Esophagus (tissue), 2 donors: ENCODE measurements around the gene YBX1. TPM values are rescaled to one million over a fixed set of nuclear protein-coding genes. Genes with fewer than 3 reads are reported as not detected.

Experiments used
- H3K27ac ChIP-seq, 2 donors: one replicate each; pipeline ENCODE4 v1.5.1; 2013; ENCODE audit warnings: low read depth in 2 of 2, mild to moderate bottlenecking in 2 of 2, inconsistent platforms in 1 of 2, low read length in 1 of 2, moderate library complexity in 1 of 2
- H3K27me3 ChIP-seq, 2 donors: one replicate each; pipeline ENCODE4 v1.6.1; 2013; ENCODE audit warnings: low read length in 2 of 2, control low read depth in 1 of 2, mild to moderate bottlenecking in 1 of 2; ENCODE audit not compliant: insufficient read depth in 2 of 2, control insufficient read depth in 1 of 2
- H3K36me3 ChIP-seq, 2 donors: one replicate each; pipeline ENCODE4 v1.6.1; 2013; ENCODE audit warnings: low read length in 1 of 2; ENCODE audit not compliant: control insufficient read depth in 2 of 2, insufficient read depth in 2 of 2
- H3K4me1 ChIP-seq, 2 donors: one replicate each; pipeline ENCODE4 v1.6.1; 2013; ENCODE audit warnings: low read length in 1 of 2; ENCODE audit not compliant: control insufficient read depth in 2 of 2, insufficient read depth in 2 of 2
- H3K4me3 ChIP-seq, 2 donors: one replicate each; pipeline ENCODE4 v1.5.1; 2013; ENCODE audit warnings: low read length in 2 of 2, mild to moderate bottlenecking in 2 of 2, low read depth in 1 of 2, moderate library complexity in 1 of 2
- H3K9me3 ChIP-seq, 2 donors: one replicate each; pipeline ENCODE4 v1.6.1; 2013; ENCODE audit warnings: mild to moderate bottlenecking in 2 of 2, low read depth in 1 of 2, low read length in 1 of 2, moderate library complexity in 1 of 2; ENCODE audit not compliant: control insufficient read depth in 2 of 2, insufficient read depth in 1 of 2
- WGBS, 2 donors: extraction: QIAGEN DNeasy Blood & Tissue Kit; methylation state at CpG; one replicate each; pipeline ENCODE4 v1.1.7; 2013; 5-methylcytosine and 5-hydroxymethylcytosine counted together
- polyA plus RNA-seq, 2 donors: library from polyadenylated mRNA; stranded (reverse); fragments of 200-250 nt; gene quantifications; one replicate each; pipeline ENCODE4 v1.2.3, GENCODE V29; 2013
- donor health status: healthy with polysubstance abuse.
- donor health status: Bipolar disorder and iron deficiency.

The YBX1 gene
- polyA plus RNA-seq, 2 donors, result 381 to 428 TPM

DNA sequence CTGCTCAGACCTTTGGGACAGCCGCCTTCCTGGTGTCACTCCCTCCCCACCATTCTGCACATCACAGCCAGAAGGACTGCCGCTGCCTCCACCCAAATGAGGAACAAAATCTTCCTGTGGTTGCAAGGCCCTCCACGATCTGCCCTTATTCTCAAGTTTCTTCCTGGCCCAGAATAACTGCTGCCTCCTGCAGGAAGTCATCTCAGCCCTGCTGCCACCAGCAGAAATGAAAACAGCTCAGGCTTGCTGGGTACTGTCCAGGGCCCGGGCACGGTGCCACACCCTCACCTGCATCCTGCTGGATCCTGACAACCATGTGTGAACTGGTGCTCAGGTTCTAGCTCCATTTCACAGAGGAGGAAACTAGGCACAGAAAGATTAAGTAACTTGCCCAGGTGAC is 55.0 kb downstream of the YBX1 start:
- Histone ChIP-seq H3K36me3 (no peaks in the 10 kb centered on the region), H3K9me3 (no peaks in the 10 kb centered on the region), H3K27ac (no peak overlapping the region), H3K4me1 (peaks cover 4 to 25% of the 10 kb centered on the region in 2 donors), H3K27me3 (no peaks in the 10 kb centered on the region), H3K4me3 (no peak overlapping the region)
- WGBS, 2 donors, result 37 to 44% methylated on average over 5 of the region's 5 CpGs

- H3K9me3 ChIP-seq, result no peaks in the 10 kb centered on the region
- H3K36me3 ChIP-seq, result no peaks in the 10 kb centered on the region
- H3K27ac ChIP-seq, result no peak overlapping the region
- H3K4me3 ChIP-seq, result no peak overlapping the region
- 89 to 90% methylated on average over 21 of the region's 21 CpGs for WGBS, 2 donors
- H3K27me3 ChIP-seq, result no peaks in the 10 kb centered on the region
- H3K4me1 ChIP-seq, result peaks cover 4 to 25% of the 10 kb centered on the region in 2 donors
These were observed 55.9 kb downstream of the YBX1 start for GRCh38 chr1:42737986-42738677.

DNA sequence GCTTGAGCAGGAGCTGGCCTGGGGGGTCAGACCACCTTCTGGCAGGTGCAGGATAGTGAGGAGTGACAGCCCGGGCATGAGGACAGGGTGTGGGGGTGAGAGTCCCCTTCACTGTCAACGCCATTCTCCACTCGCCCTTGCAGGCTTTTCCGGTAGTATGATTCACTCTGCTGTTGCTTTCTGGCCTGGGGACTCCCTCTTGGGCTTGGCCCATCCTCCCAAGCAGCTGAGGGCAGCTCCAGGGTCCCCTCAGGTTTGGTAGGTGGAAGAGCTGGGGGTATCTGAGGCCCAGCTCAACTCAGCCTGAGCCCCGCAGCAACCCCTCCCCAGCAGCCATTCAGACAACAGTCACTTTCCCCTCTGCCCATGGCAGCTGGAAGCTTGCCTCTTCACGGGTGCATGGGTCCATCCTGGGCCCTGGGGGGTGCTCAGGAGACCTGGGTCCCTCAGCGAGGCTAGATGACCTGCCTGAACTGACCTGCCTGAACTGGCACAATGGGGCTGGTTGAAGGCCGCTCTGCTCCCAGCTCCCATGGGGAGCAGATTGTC is 56.5 kb downstream of the YBX1 start:
- WGBS, 2 donors, result 73 to 74% methylated on average over 7 to 8 of the region's 8 CpGs
- Histone ChIP-seq H3K36me3 (no peaks in the 10 kb centered on the region), H3K27me3 (no peaks in the 10 kb centered on the region), H3K27ac (no peak overlapping the region), H3K9me3 (no peaks in the 10 kb centered on the region), H3K4me3 (no peak overlapping the region), H3K4me1 (peaks cover 4 to 30% of the 10 kb centered on the region in 2 donors)

GRCh38 chr1:42739753-42740700 is 57.8 kb downstream of the YBX1 start, which contains the start of gene CLDN19:
TSS of gene CLDN19 (minus strand) at chr1:42740236. CDS start at chr1:42740063, 173 bp downstream.
- no peak within 1 kb of the TSS for H3K27ac ChIP-seq
- H3K4me1 ChIP-seq, result peaks cover 4 to 30% of the 10 kb centered on the region in 2 donors
- no peaks in the 10 kb centered on the region for H3K9me3 ChIP-seq
- 68 to 69% methylated on average over 24 to 27 of the region's 27 CpGs for WGBS, 2 donors
- no peak within 1 kb of the TSS for H3K4me3 ChIP-seq
- H3K36me3 ChIP-seq, result no peaks in the 10 kb centered on the region
- H3K27me3 ChIP-seq, result no peaks in the 10 kb centered on the region

DNA sequence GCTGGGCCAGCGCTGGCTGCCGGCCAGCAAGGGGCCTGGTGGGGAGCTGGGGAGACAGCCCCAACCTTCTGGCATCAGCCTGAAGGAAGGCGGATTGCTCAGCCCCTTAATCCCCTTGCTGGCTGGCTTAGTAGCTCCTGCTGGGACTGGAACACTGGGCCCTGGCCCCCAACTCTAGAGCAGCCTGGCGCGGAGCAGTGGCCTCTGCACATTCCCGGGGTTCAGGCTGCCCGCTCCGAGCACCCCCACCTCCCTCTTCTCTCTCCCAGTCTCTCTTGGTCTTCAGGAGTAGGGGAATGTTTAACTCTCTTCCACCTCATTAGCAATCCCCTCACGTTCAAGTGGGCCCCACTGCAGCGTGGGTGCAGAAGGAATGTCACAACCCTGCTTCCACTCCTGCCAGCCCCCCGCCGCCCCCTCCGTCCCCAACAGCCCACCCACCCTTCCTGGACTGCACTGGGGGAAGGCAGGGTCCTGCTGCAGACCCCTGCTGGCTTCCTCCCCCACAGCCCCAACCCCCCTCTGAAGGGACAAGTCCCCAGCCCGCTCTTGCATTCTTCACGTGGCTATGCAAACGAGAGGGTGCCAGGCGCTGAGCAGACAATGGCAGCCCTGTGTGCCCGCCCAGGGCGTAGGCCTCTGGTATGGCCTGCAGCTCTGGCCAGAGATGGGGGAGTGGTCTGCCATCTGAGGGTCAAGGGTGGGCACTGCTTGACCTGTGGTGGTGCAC is 58.8 kb downstream of the YBX1 start:
- no peak overlapping the region for H3K27ac ChIP-seq
- H3K4me3 ChIP-seq, result no peak overlapping the region
- H3K9me3 ChIP-seq, result no peaks in the 10 kb centered on the region
- H3K4me1 ChIP-seq, result peaks cover 4 to 30% of the 10 kb centered on the region in 2 donors
- H3K27me3 ChIP-seq, result no peaks in the 10 kb centered on the region
- WGBS, 2 donors, result 70 to 71% methylated on average over 18 to 19 of the region's 19 CpGs
- no peaks in the 10 kb centered on the region for H3K36me3 ChIP-seq

- Histone ChIP-seq H3K4me3 (no peak overlapping the region), H3K4me1 (peaks cover 4 to 24% of the 10 kb centered on the region in 2 donors), H3K36me3 (no peaks in the 10 kb centered on the region), H3K9me3 (no peaks in the 10 kb centered on the region), H3K27me3 (no peaks in the 10 kb centered on the region), H3K27ac (no peak overlapping the region)
- 90 to 95% methylated on average over 4 of the region's 4 CpGs for WGBS, 2 donors
These were observed 59.5 kb downstream of the YBX1 start for GRCh38 chr1:42741706-42742105.

GRCh38 chr1:42742141-42742540 is 59.9 kb downstream of the YBX1 start:
- no peaks in the 10 kb centered on the region for H3K36me3 ChIP-seq
- peaks cover 4 to 20% of the 10 kb centered on the region in 2 donors for H3K4me1 ChIP-seq
- H3K4me3 ChIP-seq, result no peak overlapping the region
- H3K9me3 ChIP-seq, result no peaks in the 10 kb centered on the region
- 78 to 81% methylated on average over 8 of the region's 8 CpGs for WGBS, 2 donors
- H3K27ac ChIP-seq, result no peak overlapping the region
- H3K27me3 ChIP-seq, result no peaks in the 10 kb centered on the region

GRCh38 chr1:42742617-42743316 is 60.5 kb downstream of the YBX1 start:
- H3K4me1 ChIP-seq, result peaks cover 4 to 17% of the 10 kb centered on the region in 2 donors
- no peaks in the 10 kb centered on the region for H3K27me3 ChIP-seq
- peak overlapping the region; percentile 26 to 33 for H3K27ac ChIP-seq
- no peaks in the 10 kb centered on the region for H3K36me3 ChIP-seq
- no peak overlapping the region for H3K4me3 ChIP-seq
- no peaks in the 10 kb centered on the region for H3K9me3 ChIP-seq
- 53 to 62% methylated on average over 9 of the region's 9 CpGs for WGBS, 2 donors
